Muscle layer of colon (tissue), 2 donors: ENCODE results near the gene C15orf62.

Experiments used
- H3K27ac ChIP-seq: one replicate; pipeline ENCODE4 v1.7.0; 2013; ENCODE audit warnings: low read depth, mild to moderate bottlenecking, low read length, moderate library complexity
- H3K27me3 ChIP-seq, 2 donors: one replicate each; pipeline ENCODE4 v1.7.0; 2013; ENCODE audit warnings: low read length in 2 of 2, mild to moderate bottlenecking in 2 of 2; ENCODE audit not compliant: insufficient read depth in 2 of 2, control insufficient read depth in 1 of 2
- H3K36me3 ChIP-seq: one replicate; pipeline ENCODE4 v1.7.0; 2013; ENCODE audit warnings: mild to moderate bottlenecking, low read length; ENCODE audit not compliant: insufficient read depth
- H3K4me1 ChIP-seq: one replicate; pipeline ENCODE4 v1.7.0; 2013; ENCODE audit warnings: mild to moderate bottlenecking, low read length; ENCODE audit not compliant: insufficient read depth
- H3K4me3 ChIP-seq, 2 donors: one replicate each; pipeline ENCODE4 v1.7.0; 2013; ENCODE audit warnings: low read length in 2 of 2, low read depth in 1 of 2, mild to moderate bottlenecking in 1 of 2, moderate library complexity in 1 of 2
- H3K9ac ChIP-seq: one replicate; pipeline ENCODE4 v1.7.0; 2013; ENCODE audit warnings: low read length
- H3K9me3 ChIP-seq: one replicate; pipeline ENCODE4 v1.7.0; 2013; ENCODE audit warnings: mild to moderate bottlenecking, low read length
- donor health status: abdominal sarcoma.
- donor health status: Adenocarcinoma of cecum.

C15orf62 gene

DNA sequence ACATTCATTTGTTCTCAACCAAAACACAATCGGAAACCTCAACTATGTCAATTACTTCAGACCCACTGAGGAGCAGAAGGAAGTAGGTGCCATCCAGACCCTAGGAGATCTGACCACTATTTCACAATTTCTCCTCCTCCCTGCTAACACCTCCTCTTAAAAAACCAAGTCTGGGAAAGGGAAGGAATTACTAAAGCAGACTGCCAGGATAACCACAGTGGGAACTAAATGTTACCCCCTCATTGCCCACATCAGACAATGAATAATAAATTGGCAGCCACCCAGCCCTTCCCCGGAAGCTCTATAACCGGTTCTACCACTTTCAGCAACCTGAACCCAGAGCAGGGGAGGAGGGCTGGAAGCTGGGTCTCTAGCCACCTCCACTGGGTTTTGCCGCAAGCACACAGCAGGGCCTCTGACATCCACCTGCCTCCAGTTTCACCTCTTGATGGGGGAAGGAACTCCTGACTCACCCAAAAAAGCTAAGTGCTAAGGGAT, 17.6 kb downstream of the C15orf62 start:
- Histone ChIP-seq H3K9ac (no peak overlapping the region), H3K27me3 (no peaks in the 10 kb centered on the region), H3K4me3 (no peak overlapping the region), H3K27ac (no peak overlapping the region), H3K36me3 (no peaks in the 10 kb centered on the region), H3K4me1 (peaks cover 9% of the 10 kb centered on the region), H3K9me3 (no peaks in the 10 kb centered on the region)

DNA sequence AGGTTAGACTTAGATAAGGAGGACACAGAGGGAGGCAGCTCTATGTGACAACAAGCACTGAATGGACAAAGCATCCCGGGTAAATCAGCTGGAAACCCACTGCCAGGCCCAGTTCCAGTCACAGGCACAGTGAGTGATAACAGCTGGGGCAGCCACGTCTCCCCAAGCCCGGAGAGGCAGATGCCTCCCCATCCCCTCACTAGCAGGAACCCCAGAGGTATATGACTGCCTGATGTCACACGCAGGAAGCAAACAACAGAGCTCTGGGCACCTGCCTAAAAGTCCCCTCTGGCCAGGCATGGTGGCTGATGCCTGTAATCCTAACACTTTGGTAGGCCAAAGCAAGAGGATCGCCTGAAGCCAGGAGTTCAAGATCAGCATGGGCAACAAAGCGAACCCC, 18.2 kb downstream of the C15orf62 start:
- Histone ChIP-seq H3K4me3 (no peak overlapping the region), H3K4me1 (peaks cover 9% of the 10 kb centered on the region), H3K36me3 (no peaks in the 10 kb centered on the region), H3K27ac (no peak overlapping the region), H3K9ac (no peak overlapping the region), H3K27me3 (no peaks in the 10 kb centered on the region), H3K9me3 (no peaks in the 10 kb centered on the region)

DNA sequence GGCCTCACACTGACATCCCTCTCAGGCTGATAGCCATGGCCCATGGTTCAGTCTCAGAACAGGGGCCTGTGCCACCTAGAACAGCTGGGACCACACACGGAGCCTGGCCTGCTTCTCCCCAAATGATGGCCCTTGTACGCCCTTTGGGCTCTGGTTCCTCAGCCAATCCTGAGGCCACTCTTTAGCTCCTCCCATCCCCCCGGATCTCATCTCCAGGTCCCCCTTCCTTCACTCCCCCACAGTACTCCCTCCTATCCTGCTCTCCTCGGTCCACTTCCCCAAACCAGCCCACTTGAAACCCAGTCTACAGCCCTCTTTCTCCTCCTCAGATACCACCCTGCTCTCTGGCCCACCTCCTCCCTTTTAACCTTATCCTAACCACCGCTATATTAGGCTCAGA, 19.3 kb downstream of the C15orf62 start:
- Histone ChIP-seq H3K9ac (no peak overlapping the region), H3K36me3 (no peaks in the 10 kb centered on the region), H3K27ac (no peak overlapping the region), H3K9me3 (no peaks in the 10 kb centered on the region), H3K4me1 (peaks cover 9% of the 10 kb centered on the region), H3K27me3 (no peaks in the 10 kb centered on the region), H3K4me3 (no peak overlapping the region)

DNA sequence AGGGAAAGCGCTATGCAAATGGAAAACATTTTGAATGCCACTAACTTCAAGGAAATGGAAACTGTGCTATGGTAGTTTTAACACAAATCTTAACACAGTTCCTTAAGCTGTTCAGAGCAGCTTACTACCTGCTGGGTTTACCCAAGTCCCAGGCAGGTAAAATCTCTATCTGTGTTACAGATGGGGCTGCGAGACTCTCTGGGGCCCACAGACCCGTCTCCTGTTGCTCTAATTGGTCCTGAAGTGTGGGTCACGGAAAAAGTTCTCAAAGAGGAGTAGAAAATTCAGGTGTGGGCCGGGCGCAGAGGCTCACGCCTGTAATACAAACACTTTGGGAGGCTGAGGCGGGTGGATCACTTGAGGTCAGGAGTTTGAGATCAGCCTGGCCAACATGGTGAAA, 20.2 kb downstream of the C15orf62 start:
- peaks cover 9% of the 10 kb centered on the region for H3K4me1 ChIP-seq
- no peaks in the 10 kb centered on the region for H3K36me3 ChIP-seq

DNA sequence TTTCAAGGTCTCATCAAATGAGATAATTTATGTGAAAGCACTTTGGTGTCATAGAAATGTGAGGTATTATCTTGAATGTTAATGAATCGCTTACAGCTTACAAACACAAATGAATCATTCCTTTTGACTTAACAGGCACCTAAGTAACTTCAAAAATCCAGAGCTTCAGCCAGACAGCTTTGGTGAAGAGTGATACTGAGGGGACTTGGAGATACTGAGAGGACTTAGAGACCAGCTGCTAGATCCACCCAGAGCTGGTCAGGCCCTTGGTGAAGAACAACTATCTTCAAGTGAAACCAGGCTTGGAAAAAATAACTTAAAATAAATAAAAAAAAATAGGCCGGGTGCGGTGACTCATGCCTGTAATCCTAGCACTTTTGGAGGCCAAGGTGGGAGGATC, 20.9 kb downstream of the C15orf62 start:
- H3K9ac ChIP-seq = no peak overlapping the region
- no peak overlapping the region for H3K4me3 ChIP-seq
- no peak overlapping the region for H3K27ac ChIP-seq
- no peaks in the 10 kb centered on the region for H3K36me3 ChIP-seq
- no peaks in the 10 kb centered on the region for H3K27me3 ChIP-seq
- peaks cover 9% of the 10 kb centered on the region for H3K4me1 ChIP-seq
- H3K9me3 ChIP-seq = no peaks in the 10 kb centered on the region

More for the DNA sequence above, 20.2 kb downstream of the C15orf62 start:
- Histone ChIP-seq H3K9me3 (no peaks in the 10 kb centered on the region), H3K27ac (no peak overlapping the region), H3K9ac (no peak overlapping the region), H3K4me3 (no peak overlapping the region), H3K27me3 (no peaks in the 10 kb centered on the region)

DNA sequence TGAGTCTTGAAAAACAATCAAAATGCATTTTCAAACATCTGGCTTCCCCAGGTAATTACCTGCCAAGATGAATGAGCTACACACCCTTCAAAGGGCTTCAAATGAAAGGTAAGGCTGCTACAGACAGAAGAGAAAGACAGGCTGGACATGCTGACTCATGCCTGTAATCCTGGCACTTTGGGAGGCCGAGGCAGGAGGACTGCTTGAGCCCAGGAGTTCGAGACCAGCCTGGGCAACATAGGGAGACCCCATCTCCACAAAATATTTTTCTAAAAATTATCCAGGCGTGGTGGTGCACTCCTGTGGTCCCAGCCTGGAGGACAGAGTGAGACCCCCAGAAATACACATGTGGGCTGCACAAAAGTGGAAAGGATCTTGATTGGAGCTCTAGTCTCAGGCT, 22.6 kb downstream of the C15orf62 start:
- H3K36me3 ChIP-seq = no peaks in the 10 kb centered on the region
- H3K9me3 ChIP-seq = no peaks in the 10 kb centered on the region
- peaks cover 3% of the 10 kb centered on the region for H3K4me1 ChIP-seq
- H3K27me3 ChIP-seq = no peaks in the 10 kb centered on the region
- no peak overlapping the region for H3K27ac ChIP-seq
- H3K4me3 ChIP-seq = no peak overlapping the region
- H3K9ac ChIP-seq = no peak overlapping the region

DNA sequence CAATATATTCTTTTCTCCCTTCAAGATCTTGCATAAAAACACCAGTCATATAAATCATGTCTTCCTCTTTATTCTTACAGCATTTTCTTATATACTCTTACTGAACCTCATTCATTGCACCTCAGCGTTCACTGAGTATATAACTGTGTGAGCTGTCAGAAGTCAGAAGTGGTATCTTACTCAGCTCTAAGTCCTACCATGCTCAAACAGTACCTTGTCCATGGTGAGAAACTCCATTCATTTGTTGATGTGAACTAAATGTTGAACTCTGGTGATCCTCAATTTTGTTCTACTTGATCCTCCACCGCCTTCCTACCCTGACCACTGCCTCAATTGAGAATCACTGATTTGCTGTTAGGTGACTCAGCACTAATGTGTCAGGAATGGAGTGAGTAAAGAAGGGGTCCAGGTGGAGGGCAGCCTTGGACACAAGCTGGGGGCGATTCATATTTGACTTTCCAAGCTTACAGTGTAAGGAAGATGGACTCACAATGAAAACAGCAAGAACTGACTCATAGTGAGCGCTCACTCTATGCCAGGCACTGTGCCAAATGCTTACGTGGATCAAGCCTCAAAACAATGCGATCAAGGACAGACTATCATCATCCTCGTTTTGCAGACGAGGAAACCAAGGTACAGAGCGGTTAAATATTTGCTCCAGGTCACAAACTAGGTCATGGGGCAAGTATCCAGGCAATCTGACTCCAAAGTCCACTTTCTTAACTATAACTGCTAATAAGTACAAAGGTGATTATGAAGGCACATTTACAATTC, 23.6 kb downstream of the C15orf62 start:
- H3K9ac ChIP-seq = no peak overlapping the region
- no peak overlapping the region for H3K27ac ChIP-seq
- H3K9me3 ChIP-seq = no peaks in the 10 kb centered on the region
- no peak overlapping the region for H3K4me3 ChIP-seq
- H3K27me3 ChIP-seq = no peaks in the 10 kb centered on the region
- H3K36me3 ChIP-seq = no peaks in the 10 kb centered on the region
- H3K4me1 ChIP-seq = no peaks in the 10 kb centered on the region

DNA sequence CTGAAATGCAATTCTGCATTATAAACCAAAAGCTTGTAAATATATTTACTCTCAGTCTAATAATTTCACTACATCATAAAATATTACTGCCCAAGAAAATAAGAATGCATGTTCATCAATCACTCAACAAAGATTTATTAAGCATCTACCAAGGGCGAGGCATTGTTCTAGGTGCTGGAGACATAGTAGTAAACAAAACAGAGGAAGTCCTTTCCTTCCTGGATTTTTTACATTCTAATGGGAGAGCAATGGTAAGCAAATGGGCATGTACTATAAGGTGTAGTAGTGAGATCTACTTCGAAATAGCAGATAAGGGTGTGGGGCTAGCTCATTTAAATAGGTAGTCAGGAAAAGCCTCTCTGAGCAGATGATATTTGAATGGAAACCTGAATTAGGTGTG, 26.3 kb downstream of the C15orf62 start:
- H3K4me3 ChIP-seq = no peak overlapping the region
- H3K4me1 ChIP-seq = no peaks in the 10 kb centered on the region
- no peak overlapping the region for H3K27ac ChIP-seq
- no peak overlapping the region for H3K9ac ChIP-seq
- no peaks in the 10 kb centered on the region for H3K36me3 ChIP-seq
- H3K9me3 ChIP-seq = no peaks in the 10 kb centered on the region
- no peaks in the 10 kb centered on the region for H3K27me3 ChIP-seq

DNA sequence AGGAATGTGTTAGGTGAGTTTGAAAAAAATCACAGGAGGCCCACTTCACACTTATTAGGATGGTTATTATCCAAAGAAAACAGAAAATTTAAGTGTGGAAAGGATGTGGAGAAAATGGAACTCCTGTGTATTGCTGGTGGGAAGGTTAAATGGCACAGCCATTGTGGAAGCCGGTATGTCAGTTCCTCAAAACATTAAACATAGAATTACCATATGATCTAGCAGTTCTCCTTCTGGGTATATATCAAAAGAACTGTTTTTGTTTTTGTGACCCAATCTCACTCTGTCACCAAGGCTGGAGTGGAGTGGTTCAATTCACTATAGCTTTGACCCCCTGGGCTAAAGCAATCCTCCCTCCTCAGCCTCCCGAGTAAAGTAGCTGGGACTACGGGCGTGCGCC, 26.7 kb downstream of the C15orf62 start:
- H3K36me3 ChIP-seq = no peaks in the 10 kb centered on the region
- H3K4me3 ChIP-seq = no peak overlapping the region
- H3K27ac ChIP-seq = no peak overlapping the region
- H3K27me3 ChIP-seq = no peaks in the 10 kb centered on the region
- no peaks in the 10 kb centered on the region for H3K9me3 ChIP-seq
- H3K9ac ChIP-seq = no peak overlapping the region
- H3K4me1 ChIP-seq = no peaks in the 10 kb centered on the region

DNA sequence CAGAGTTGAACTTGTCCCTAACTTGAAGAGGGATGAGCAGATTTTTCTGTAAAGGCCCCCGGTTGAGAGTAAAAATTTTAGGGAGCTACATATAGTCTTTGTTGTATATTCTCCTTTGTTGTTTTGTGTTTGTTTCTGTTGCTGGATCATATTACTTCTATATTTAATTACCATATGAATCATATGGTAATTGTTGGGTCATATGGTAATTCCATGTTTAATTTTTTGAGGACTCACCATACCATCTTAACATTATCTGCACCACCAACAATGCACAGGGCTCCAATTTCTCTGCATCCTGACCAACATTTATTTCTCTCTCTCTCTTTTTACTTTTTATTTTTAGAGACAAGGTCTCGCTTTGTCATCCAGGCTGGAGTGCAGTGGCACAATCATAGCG, 29.7 kb downstream of the C15orf62 start:
- H3K27ac ChIP-seq = no peak overlapping the region
- no peaks in the 10 kb centered on the region for H3K36me3 ChIP-seq
- H3K9me3 ChIP-seq = no peaks in the 10 kb centered on the region

DNA sequence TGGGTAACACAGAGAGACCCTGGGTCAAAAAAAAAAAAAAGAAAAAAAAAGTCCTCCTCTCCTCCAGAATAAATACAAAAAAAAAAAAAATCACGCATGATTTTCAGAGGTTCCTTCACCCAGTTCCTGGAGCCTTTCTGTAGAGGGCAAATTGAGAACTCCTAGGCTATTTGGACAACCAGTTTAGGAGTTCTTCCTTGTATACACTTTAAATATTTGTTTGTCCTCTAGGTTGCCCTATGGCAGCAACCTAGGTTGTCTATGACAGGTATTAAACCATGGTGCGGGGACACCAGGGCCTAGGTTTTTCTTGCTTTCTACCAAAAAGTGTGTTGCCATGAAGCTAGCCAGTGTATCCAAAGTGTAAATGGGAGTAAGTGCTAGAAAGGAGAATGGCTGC, 33.3 kb downstream of the C15orf62 start:
- H3K4me1 ChIP-seq = peaks cover 8% of the 10 kb centered on the region
- H3K9me3 ChIP-seq = no peaks in the 10 kb centered on the region
- no peaks in the 10 kb centered on the region for H3K27me3 ChIP-seq
- H3K27ac ChIP-seq = no peak overlapping the region
- H3K4me3 ChIP-seq = no peak overlapping the region
- no peaks in the 10 kb centered on the region for H3K36me3 ChIP-seq
- no peak overlapping the region for H3K9ac ChIP-seq

More for the DNA sequence above, 29.7 kb downstream of the C15orf62 start:
- Histone ChIP-seq H3K27me3 (no peaks in the 10 kb centered on the region), H3K4me3 (no peak overlapping the region), H3K4me1 (no peaks in the 10 kb centered on the region), H3K9ac (no peak overlapping the region)

DNA sequence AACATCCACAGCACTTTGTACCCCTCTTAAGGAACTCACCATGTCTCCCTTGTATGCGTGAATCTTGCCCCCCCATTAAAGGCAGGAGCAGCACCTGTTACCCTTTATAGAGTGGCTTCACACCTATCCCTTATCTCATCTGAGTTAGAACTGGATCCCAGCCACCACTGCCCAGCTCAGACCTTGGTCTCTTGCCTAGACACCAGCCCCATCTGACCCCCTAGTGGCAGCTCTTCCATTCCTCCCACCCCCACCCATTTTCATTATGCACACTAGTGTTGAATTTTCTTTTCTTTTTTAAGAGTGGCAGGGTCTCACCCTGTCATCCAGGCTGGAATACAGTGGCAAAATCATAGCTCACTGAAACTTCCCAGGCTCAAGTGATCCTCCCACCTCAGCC, 33.9 kb downstream of the C15orf62 start:
- no peak overlapping the region for H3K27ac ChIP-seq
- H3K9me3 ChIP-seq = no peaks in the 10 kb centered on the region
- H3K36me3 ChIP-seq = no peaks in the 10 kb centered on the region
- peaks cover 14% of the 10 kb centered on the region for H3K4me1 ChIP-seq
- no peak overlapping the region for H3K9ac ChIP-seq
- H3K4me3 ChIP-seq = no peak overlapping the region
- no peaks in the 10 kb centered on the region for H3K27me3 ChIP-seq
